HG02798 (cell line): ENCODE results near the gene SCAMP2.
A peak's percentile ranks its signal among the peaks of the same experiment; 100 is the strongest.

Experiments
- ATAC-seq: cut with Tn5 transposase; IDR thresholded peaks from one replicate; pipeline ENCODE4 v1.9.1; 2021; ENCODE audit warnings: mild to moderate bottlenecking; ENCODE audit not compliant: unreplicated experiment, poor library complexity

The SCAMP2 gene

DNA sequence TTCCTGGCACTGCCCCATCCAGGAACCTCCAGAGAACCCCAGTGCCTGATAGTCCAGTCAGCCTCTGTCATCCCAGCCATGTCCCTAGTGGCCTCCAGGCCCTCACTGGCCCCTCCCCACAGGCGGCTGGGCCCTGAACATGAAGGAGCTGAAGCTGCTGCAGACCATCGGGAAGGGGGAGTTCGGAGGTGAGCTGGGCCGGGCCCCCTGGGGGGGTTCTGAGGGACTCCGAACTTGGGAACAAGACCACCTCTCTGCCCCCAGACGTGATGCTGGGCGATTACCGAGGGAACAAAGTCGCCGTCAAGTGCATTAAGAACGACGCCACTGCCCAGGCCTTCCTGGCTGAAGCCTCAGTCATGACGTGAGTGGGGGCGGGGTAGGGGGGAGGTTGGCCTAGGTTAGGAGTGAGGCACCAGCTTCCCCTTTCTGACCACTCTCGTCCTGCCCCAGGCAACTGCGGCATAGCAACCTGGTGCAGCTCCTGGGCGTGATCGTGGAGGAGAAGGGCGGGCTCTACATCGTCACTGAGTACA is 72.5 kb downstream of the SCAMP2 start:
- no peak for ATAC-seq

- ATAC-seq, result peak; percentile 85
Observed at GRCh38 chr15:74799856-74800558, 73.2 kb downstream of the SCAMP2 start.

DNA sequence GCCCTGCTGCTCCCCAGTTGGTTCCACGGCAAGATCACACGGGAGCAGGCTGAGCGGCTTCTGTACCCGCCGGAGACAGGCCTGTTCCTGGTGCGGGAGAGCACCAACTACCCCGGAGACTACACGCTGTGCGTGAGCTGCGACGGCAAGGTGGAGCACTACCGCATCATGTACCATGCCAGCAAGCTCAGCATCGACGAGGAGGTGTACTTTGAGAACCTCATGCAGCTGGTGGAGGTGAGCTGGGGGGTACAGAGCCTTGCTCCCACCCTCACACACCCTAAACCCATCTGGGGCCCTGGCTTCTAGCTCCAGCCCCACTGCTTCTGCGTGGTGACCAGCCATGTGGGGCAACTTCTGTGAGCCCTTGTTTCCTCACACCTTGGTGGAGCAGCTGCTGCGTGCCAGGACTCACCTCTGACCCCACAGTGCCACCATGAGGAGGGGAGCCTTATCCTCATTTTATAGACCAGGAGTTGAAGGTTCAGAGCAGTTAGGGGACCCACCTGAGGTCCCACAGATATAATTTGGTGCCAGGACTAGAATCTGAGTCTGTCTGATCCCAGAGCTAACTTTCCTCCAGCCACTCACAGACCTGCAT is 73.8 kb downstream of the SCAMP2 start:
- no peak for ATAC-seq

- ATAC-seq, result peak; percentile 32
Observed at GRCh38 chr15:74798388-74799254, 74.5 kb downstream of the SCAMP2 start.

- ATAC-seq, result no peak
Observed at GRCh38 chr15:74795966-74796625, 77.1 kb downstream of the SCAMP2 start.

GRCh38 chr15:74794970-74795349 is 78.2 kb downstream of the SCAMP2 start:
- ATAC-seq, result no peak

GRCh38 chr15:74794248-74794969 is 78.8 kb downstream of the SCAMP2 start:
- ATAC-seq, result no peak
